ENCODE results near the gene PLCH1.

DNA sequence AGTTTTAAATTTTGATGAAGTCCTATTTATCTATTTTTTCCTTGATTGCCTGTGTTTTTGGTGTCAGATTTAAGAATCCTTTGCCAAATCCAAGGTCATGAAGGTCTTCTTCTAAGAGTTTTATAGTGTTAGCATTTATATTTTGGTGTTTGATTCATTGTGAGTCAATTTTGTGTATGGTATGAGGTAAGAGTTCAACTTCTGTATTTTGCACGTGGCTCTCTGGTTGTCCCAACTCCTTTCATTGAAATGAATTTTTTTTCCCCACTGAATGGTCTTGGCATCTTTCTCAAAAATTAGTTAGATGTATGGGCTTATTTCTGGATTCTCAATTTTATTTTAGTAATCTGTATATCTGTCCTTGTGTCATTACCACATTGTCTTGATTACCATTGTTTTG is 394.3 kb downstream of the PLCH1 start:
- TF ChIP-seq POLR2A (IDR thresholded peaks at IDR 0.05), result no peak
- TF ChIP-seq, protein P1, sequence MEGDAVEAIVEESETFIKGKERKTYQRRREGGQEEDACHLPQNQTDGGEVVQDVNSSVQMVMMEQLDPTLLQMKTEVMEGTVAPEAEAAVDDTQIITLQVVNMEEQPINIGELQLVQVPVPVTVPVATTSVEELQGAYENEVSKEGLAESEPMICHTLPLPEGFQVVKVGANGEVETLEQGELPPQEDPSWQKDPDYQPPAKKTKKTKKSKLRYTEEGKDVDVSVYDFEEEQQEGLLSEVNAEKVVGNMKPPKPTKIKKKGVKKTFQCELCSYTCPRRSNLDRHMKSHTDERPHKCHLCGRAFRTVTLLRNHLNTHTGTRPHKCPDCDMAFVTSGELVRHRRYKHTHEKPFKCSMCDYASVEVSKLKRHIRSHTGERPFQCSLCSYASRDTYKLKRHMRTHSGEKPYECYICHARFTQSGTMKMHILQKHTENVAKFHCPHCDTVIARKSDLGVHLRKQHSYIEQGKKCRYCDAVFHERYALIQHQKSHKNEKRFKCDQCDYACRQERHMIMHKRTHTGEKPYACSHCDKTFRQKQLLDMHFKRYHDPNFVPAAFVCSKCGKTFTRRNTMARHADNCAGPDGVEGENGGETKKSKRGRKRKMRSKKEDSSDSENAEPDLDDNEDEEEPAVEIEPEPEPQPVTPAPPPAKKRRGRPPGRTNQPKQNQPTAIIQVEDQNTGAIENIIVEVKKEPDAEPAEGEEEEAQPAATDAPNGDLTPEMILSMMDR (IDR thresholded peaks at IDR 0.05), result no peak
